SHP77 (cell line): ENCODE data around the gene SNX30.

ENCODE experiments used
- DNase-seq, 2 experiments: peaks; one replicate each; lab custom pipeline; 2025; lab: John Stamatoyannopoulos, UW

SNX30 gene

DNA sequence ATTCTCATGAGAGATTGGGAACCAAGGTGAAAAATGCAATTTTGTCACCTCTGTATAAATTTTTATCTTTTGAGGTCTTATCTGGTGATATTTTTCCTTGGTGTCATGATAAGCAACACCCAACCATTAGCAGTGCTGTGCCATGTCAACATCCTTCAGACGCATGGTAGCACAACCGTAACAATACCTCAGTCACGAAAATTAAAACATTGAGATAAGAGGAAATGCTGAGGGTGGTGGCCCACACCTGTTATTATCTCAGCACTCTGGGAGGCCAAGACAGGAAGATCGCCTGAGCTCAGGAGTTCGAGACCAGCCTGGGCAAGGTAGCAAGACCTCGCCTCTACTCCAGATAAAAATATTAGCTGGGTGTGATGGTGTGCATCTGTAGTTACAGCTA lies 107.4 kb downstream of the SNX30 start:
- no peak for DNase-seq

DNA sequence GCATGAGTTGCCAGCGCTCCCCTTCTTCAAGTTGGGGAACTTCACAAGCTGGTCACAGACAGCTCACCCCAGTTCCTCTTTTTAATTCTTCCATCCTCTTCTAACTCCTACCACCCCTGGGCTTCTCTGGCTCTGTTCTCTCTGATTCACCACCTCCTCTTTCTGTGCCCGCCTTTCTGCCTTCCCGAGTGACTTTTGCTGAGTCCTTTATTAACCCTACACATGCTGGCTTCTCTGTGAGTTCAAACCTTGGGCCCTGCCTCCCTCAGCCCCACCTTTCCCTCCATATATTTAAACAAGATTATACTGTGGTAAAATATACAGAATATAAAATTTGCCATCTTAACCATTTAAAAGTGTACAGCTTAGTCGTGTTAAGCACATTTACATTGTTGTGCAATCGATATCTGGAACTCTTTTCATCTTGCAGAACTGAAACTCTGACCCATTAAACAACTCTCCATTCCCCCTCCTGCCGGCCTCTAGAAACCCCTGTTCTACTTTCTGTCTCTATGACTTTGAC lies 108.1 kb downstream of the SNX30 start:
- no peak for DNase-seq

DNA sequence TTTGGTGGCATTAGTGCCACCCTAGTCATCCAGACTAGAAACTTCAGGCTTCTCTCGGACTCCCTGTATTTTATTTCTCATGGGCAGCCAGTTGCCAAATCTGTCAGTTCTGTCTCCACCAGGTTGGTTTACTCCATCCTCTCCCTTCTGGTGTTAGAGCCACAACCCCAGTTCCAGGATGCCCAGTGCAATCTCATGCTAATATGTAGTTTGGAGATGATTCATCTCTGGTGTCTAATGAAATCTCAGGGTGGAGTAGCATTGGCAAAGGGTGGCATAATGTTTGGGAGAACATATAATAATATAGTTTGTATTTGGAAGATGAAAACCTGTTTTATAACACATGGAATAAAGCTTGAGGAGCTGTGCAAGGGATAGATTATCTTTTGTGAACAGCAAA lies 109.9 kb downstream of the SNX30 start:
- DNase-seq = no peak

DNA sequence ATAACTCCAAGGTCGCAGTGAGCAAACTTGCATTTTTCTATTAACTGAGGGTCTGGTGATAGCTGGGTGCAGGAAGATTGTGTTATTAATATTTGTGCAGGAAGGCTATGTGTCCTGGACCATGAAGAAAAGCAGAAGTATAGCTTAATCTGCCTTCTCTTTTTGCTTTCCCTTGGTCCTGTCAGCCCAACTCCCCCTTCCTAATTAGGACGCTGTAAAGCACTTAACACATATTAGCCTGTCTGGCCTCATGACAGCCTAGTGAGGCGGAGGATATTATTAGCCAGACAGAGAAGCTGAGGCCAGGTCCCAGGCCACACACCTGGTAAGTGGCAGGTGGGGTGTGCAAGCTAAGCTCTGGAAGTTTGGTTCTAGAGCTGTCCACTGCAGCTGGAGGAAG lies 110.6 kb downstream of the SNX30 start:
- no peak for DNase-seq

DNA sequence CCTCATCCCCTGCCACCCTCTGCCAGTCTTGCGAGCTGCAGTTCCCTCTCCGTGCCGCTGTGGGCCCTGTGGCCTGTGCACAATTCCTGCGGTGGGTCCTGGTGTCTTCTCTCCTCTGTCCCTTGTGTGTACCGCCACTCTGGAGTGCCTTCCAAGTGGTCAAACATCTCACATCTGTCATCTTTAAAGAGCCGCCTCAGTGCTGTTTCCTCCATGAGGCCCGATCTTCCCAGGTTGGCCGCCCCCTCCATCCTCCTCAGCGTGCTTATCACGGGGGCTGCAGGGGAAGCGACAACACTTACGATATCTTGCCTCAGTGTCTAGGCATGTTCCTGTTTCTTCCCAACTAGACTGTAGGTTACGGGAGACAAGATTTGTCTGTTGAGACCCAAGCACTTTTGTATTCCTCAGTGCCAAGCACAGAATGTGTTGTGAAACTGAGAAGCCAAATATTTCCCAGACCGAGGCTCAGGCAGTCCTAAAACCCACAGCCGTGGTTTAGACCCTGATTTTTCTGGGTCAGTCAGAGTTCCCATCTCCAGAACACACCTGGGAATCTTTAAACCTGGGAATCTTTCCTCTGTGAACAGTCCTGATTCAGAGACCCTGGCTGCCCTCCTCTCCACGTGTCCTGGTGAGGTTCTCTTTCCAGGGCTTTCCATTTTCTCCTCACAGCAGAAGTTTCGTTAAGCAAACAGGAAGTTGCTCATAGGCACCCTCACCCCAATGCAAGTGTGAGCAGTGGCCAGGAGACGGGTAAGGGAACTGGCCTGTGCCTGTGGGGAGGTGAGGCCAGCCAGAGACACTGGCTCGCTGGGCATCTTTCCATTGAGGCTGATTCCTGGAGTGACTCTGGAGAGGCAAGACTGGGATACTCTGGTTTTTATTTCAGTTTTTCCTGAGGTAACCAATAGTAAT lies 111.3 kb downstream of the SNX30 start:
- DNase-seq = no peak

DNA sequence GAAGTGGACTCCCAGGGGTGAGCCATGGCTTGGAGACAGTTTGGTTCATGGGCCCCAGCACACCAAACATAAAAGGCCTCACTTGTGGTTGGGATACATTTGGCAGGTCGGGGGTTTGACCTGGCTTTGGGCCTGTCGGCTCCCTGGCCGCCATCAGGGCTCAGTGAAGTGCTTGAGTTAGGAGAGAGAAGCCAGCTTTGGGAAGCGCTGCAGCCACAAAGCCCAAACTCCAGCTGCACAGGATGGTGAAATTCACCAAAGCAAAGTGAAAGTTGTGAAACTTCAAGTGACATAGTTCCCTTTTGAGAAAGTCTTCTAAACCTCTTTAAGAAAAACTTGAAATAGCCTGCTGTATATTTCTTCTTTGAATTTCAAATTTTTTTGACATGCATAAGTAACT lies 112.7 kb downstream of the SNX30 start:
- DNase-seq = no peak

DNA sequence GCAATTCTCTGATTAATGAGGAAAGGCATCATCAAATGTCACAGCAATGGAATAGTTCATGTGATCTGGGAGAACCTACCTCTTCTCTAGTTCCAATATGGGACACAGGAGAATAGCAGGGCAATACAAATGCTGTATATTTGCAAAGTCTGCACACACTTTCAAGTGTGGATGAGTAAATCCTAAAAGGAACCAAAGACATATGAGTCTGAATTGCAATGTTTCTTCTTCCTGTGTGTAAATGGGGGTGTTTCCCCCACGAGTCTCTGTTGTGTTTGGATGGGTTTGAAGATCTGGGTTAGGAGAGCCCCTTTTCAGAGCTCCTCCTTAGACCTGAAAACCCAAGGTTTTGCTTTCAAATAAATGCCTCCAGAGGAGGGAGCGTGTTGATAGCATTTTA lies 113.2 kb downstream of the SNX30 start:
- no peak for DNase-seq

DNA sequence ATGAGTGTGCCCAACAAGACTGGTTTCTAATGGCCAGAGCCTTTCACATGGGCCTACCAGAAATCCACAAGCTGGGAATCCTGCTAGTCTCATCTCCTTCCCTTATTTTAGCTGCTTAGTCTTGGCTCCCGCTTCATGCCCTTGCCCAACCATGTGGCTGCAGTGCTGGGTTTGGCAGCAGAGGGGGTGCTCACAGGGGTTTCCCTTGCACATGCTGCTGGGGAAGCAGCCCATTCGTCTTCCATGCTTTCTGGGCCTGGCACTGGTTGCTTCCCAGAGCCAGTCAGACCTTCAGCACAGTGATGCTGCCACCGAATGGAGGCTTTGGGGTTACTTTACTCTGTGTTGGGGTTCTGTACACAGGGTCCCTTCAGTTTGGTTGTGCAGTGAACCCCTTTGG lies 113.8 kb downstream of the SNX30 start:
- no peak for DNase-seq

DNA sequence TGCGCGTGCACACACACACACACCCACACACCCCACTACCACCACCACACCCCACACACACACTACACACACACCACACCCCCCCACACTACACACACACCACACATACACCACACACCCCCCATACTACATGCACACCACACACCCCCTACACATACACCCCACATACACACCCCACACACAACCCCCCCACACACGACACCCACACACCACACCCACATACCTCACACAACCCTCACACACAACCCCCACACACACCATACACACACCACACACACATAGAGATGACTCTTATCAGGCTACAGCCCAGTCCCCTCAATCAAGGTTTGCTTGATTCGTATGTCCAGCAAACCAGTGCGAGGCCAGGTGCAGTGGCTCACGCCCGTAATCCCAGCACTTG lies 114.4 kb downstream of the SNX30 start:
- no peak for DNase-seq

DNA sequence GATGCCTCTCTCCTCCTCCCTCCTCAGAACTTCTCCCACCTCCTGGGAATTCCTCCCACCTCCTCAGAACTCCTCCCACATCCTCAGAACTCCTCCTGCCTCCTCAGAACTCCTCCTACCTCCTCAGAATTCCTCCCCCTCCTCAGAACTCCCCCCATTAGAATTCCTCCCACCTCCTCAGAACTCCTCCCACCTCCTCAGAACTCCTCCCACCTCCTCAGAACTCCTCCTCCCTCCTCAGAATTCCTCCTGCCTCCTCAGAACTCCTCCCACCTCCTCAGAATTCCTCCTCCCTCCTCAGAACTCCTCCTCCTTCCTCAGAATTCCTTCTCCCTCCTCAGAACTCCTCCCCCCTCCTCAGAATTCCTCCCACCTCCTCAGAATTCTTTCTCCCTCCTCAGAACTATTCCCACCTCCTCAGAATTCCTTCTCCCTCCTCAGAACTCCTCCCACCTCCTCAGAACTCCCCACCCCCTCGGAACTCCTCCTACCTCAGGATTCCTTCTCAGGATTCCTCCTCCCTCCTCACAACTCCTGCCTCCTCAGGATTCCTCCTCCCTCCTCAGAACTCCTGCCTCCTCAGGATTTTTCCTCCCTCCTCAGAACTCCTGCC lies 116.2 kb downstream of the SNX30 start:
- no peak for DNase-seq

DNA sequence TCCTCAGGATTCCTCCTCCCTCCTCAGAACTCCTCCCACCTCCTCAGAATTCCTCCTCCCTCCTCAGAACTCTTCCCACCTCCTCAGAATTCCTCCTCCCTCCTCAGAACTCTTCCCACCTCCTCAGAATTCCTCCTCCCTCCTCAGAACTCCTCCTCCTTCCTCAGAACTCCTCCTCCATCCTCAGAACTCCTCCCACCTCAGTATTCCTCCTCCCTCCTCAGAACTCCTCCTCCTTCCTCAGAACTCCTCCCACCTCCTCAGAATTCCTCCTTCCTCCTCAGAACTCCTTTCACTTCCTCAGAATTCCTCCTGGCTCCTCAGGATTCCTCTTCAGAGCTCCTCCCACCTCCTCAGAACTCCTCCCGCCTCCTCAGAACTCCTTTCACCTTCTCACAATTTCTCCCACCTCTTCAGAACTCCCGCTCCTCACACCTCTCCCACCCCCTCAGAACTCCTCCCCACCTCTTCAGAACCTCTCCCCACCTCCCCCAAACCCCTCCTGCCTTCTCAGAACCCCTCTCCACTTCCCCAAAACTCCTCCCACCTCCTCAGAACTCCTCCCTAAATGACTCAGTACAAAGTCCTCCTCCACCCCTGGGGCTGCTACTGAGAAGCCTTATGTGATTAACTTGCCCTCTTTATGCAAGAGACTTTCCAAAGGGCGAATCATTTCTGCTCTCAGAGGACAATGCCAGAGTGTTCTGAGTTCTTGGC lies 116.9 kb downstream of the SNX30 start:
- DNase-seq = no peak

DNA sequence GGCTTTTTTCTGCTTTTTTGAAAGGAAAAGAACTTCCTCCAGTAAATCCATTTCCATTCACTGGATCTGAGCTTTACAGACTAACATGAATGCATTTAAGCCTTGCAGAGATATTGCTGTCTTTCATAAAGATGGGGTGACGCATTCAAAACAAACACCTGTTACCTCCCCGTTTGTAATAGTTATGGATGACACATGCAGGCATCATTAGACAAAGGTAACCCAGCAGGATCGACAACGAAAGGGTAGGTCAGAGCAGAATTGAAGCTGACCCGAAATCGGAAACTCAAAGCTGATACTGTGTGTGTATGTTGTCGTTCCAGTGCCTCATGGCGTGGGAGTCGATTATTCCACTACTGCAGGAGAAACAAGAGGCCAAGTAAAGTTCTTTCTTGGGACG lies 117.9 kb downstream of the SNX30 start:
- DNase-seq = no peak

DNA sequence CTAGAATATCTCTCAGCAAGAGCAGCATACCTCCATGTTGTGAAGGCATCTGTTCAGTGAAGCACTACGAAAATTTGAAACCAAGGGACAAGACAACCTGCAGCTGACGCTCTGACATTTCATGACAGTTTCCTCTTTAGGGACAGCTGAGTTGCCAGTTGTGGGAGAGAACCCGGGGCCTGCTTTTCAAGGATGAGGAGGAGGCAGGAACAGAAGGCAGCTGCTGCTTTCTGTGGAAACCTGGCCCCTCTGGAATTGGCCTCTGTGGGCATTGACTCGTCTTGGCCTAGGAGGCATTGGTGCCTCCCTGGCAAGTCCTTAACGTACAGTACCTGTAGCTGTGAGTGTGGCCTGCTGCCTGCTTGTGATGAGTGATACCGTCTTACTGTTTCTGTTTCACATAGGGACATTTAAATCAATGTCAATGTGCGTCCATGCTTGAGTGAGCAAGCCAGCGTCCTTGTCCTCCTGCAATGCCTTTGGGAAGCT lies 118.5 kb downstream of the SNX30 start:
- DNase-seq = no peak

DNA sequence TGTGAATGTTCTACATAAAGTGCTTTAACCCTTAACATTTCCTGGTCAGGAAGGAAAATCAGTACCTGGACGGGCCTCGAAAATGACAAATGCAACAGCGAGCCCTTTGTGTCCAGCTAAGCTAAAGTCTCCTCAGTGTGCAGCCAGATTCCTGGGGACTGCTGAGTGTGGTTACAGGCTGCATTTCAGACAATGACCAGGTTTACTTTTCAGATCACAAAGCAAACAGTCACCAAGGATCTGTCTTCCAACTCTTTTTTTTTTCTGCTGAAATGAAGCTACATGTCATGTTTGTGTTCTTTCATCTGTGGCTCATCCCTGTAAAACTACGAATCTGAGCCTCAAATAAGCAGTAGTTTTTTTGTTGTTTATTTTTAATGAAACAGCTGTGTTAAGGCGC lies 119.4 kb downstream of the SNX30 start:
- no peak for DNase-seq

DNA sequence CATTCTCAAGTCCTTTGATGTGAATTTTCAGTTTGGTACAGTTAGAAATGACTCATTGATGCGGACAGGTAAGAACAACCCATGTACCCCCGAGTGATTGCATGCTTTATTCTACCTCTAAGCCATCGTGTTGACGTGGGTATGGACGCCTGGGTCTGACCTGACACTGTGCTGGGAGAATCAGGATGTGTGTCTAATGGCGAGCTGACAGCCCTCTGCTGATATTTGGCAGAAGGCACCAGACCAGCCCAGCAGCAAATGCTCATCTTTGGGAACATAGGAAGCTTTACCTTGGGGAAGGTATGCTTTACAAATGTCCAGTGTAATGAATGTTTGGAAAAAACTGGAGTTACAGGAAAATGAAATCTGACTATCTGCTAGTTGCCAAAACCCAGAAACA lies 120.0 kb downstream of the SNX30 start:
- no peak for DNase-seq

DNA sequence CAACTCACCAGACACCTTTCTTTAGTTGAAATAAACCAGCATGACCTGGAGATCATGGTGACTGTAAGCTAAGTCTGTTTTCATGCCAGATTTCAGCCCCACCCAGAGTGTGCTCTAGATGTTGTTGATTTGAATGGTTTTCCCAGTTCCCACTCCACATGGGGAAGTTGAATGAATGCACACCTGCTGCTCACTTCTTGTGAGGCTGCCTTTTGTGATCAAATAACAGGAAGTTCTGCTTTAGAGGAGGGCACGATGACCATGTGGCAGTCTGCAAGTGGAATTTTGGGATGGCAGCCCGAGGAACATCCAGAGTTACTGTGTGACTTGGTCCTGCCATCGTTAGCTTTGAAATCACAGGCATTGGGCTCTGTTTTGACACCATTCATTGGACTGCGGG lies 121.5 kb downstream of the SNX30 start:
- DNase-seq = no peak

DNA sequence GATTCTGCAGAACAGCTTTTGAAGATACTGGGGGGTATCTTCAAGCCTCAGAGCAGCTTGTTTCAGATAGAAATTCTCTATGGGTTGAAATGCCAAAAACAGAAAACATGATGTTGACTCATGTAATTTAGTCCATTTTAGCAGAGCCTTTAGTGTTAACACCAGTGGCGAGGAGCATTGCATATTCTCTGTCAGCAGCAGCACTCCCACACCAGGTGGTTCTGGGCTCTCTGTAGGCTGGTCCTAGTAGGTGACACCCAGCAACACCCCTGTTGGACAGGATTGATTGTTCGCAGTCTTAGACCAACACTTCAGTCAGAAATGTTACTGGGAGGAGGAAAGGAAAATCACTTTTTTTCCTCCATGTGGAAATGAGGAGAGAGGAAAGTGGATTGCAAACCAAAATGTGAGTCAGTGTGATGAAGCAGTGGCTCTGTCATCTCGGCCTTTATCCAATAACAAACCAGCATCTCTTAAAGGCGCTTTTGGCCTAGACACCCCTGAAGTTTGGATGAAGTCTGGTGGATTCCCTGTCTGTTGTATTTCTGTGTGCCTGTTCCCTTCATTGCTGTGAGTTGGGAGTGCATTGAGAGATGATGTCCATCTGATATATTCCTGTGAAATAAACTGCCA lies 123.3 kb downstream of the SNX30 start:
- DNase-seq = no peak

DNA sequence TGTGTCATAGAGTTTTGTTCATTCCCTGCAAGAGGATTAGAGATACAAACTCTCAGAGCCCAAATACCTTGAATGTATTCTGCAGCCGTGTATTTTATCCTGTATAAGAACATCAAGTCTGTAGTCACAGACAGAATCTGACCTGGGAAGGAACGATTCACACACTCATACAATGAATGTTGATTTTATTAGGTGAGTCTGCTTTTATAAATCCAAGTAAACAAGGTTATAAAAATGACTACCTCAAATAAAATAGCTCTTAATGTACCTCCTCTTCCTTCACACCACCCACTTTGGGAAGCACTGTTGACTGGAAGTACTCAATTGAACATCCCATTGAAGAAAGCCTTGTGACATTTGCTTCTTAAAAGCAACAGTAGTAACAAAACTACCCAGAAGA lies 128.2 kb downstream of the SNX30 start:
- no peak for DNase-seq

DNA sequence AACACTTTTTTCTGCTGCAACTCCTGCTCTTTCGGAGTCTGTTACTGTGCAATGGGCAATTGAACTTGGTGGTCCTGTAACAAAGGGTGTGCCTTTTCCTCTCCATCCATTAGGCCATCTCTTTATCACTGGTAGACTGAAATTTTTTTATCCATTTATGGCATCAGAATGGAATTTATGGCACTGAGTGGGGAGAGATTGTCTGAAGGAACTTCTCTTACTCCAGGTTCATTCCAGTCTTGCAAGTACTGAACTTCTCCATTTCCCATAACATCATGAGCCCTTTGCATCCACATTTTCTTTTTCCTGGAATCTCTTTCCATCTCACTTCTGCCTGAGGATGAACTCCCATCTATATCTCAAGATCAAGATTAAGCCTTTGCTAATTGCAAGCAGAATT lies 130.1 kb downstream of the SNX30 start:
- no peak for DNase-seq

DNA sequence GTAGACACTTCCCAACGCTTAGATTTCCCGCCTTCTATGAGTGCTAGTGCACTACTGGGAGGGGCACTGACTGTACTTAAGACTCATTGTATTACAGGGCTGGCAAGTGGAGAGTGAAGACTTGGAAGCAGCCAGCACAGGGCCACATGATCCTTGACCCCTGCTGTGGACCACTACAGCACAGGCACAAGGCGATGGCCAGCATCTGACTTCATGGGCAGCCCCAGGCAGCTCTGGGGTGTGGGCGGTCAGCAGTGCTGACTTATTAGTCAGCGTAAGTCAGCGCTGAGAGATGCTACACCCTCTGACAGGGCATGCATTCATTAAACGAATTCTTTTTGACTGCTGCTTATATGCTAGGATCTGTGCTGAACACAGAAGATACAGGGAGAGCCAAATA lies 130.8 kb downstream of the SNX30 start:
- DNase-seq = no peak

DNA sequence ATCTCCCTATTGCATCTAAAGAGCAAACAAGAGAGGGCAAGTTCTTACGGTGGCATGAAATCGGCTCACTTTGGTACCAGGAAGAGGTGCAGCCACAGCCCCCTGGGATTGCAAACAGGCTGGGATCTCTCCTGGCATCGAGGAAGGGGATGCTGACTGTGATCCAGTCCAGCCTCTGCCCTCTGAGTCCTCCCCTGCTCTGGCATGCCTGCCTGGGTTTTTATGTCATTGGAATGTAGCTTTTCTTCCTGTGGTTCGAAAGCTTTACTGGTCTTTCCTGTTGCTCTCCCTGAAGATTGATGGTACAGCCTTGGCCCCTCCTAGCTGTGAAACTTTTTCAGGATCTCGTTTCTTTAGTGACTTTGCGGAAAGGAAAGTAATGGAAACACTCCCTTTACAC lies 133.5 kb downstream of the SNX30 start:
- DNase-seq = no peak

DNA sequence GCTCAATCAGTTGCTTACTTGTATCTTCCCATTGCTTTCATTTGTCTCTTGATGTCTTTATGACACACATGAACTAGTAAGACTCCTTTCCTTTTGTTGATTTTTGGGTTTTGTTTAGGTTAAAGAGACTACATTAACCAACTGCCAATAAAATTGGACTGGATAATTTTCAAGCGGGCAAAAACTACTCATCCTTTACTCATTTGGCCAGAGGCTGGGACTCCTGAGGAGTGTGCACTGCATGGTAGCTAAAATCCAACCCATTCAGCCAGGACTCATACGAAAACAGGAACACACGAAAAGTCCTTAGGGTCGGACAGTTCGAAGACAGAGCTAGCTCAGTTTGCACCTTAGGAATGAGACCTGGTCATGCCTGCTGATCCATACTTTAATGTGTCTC lies 134.2 kb downstream of the SNX30 start:
- no peak for DNase-seq
